Astrocyte (in vitro differentiated cells and primary cell): ENCODE measurements around the gene SCCPDH.

ENCODE experiments used
- CTCF ChIP-seq: IDR thresholded peaks from 2 replicates; pipeline ENCODE4 v1.5.1; 2011; ENCODE audit warnings: low read depth, mild to moderate bottlenecking, inconsistent platforms, low read length, moderate library complexity; ENCODE audit not compliant: insufficient read depth
- EZH2 ChIP-seq: IDR thresholded peaks from 2 replicates; pipeline ENCODE4 v1.6.1; 2012; ENCODE audit warnings: mild to moderate bottlenecking, low read length, inconsistent platforms; ENCODE audit not compliant: insufficient read depth

GRCh38 chr1:246772686-246773085, 48.5 kb downstream of the SCCPDH start:
- TF ChIP-seq CTCF (no peak), EZH2 (no peak)
